Activated naive CD8-positive, alpha-beta T cell (primary cell): ENCODE measurements around the gene MUCL3.
A peak's percentile ranks its signal among the peaks of the same experiment; 100 is the strongest.

Experiments
- H3K27ac Mint-ChIP-seq: one replicate; pipeline ENCODE4 v1.8.0; 2021; ENCODE audit warnings: mixed read lengths
- H3K27me3 Mint-ChIP-seq: one replicate; pipeline ENCODE4 v1.8.0; 2021; ENCODE audit warnings: mixed read lengths
- H3K36me3 Mint-ChIP-seq: one replicate; pipeline ENCODE4 v1.8.0; 2021; ENCODE audit warnings: mixed read lengths
- H3K4me1 Mint-ChIP-seq: one replicate; pipeline ENCODE4 v1.8.0; 2021; ENCODE audit warnings: low read depth, mixed read lengths
- H3K4me3 Mint-ChIP-seq: one replicate; pipeline ENCODE4 v1.8.0; 2021; ENCODE audit warnings: mild to moderate bottlenecking, mixed read lengths
- H3K9me3 Mint-ChIP-seq: one replicate; pipeline ENCODE4 v1.8.0; 2021; ENCODE audit warnings: low read depth, mixed read lengths

MUCL3 gene

GRCh38 chr6:30970946-30971345 is 30.2 kb downstream of the MUCL3 start:
- H3K9me3 Mint-ChIP-seq, result no peaks in the 10 kb centered on the region
- H3K27me3 Mint-ChIP-seq, result peaks cover 10% of the 10 kb centered on the region
- no peaks in the 10 kb centered on the region for H3K4me1 Mint-ChIP-seq
- no peaks in the 10 kb centered on the region for H3K36me3 Mint-ChIP-seq
- H3K4me3 Mint-ChIP-seq, result no peak overlapping the region
- H3K27ac Mint-ChIP-seq, result no peak overlapping the region

- Mint-ChIP-seq H3K27me3 (peaks cover 6% of the 10 kb centered on the region), H3K4me3 (no peak overlapping the region), H3K9me3 (no peaks in the 10 kb centered on the region), H3K27ac (no peak overlapping the region), H3K4me1 (no peaks in the 10 kb centered on the region), H3K36me3 (no peaks in the 10 kb centered on the region)
Measured at GRCh38 chr6:30972816-30973215, 32.0 kb downstream of the MUCL3 start.

GRCh38 chr6:30974490-30975252 is 33.9 kb downstream of the MUCL3 start:
- H3K27me3 Mint-ChIP-seq, result peaks cover 3% of the 10 kb centered on the region
- H3K9me3 Mint-ChIP-seq, result no peaks in the 10 kb centered on the region
- H3K4me1 Mint-ChIP-seq, result no peaks in the 10 kb centered on the region
- H3K27ac Mint-ChIP-seq, result no peak overlapping the region
- H3K4me3 Mint-ChIP-seq, result no peak overlapping the region
- H3K36me3 Mint-ChIP-seq, result no peaks in the 10 kb centered on the region

- H3K9me3 Mint-ChIP-seq, result no peaks in the 10 kb centered on the region
- no peak overlapping the region for H3K27ac Mint-ChIP-seq
- H3K36me3 Mint-ChIP-seq, result no peaks in the 10 kb centered on the region
- H3K4me3 Mint-ChIP-seq, result no peak overlapping the region
- peaks cover 10% of the 10 kb centered on the region for H3K27me3 Mint-ChIP-seq
- peaks cover 3% of the 10 kb centered on the region for H3K4me1 Mint-ChIP-seq
Measured at GRCh38 chr6:30979141-30979540, 38.4 kb downstream of the MUCL3 start.

- H3K4me1 Mint-ChIP-seq, result peaks cover 3% of the 10 kb centered on the region
- H3K27me3 Mint-ChIP-seq, result peaks cover 10% of the 10 kb centered on the region
- no peaks in the 10 kb centered on the region for H3K9me3 Mint-ChIP-seq
- no peak overlapping the region for H3K27ac Mint-ChIP-seq
- no peak overlapping the region for H3K4me3 Mint-ChIP-seq
- no peaks in the 10 kb centered on the region for H3K36me3 Mint-ChIP-seq
Measured at GRCh38 chr6:30979690-30980089, 38.9 kb downstream of the MUCL3 start.

- H3K9me3 Mint-ChIP-seq, result no peaks in the 10 kb centered on the region
Measured at GRCh38 chr6:30981942-30982772, 41.4 kb downstream of the MUCL3 start.

GRCh38 chr6:30983439-30983838 is 42.7 kb downstream of the MUCL3 start, which contains the start of gene MUC21:
Gene MUC21, plus strand, starts transcription at chr6:30983718. Its CDS starts 241 bp downstream, at chr6:30983959.
- peaks cover 4% of the 10 kb centered on the region for H3K4me1 Mint-ChIP-seq
- H3K4me3 Mint-ChIP-seq, result no peak within 1 kb of the TSS
- no peaks in the 10 kb centered on the region for H3K9me3 Mint-ChIP-seq
- no peak within 1 kb of the TSS for H3K27ac Mint-ChIP-seq
- H3K36me3 Mint-ChIP-seq, result no peaks in the 10 kb centered on the region
- peaks cover 10% of the 10 kb centered on the region for H3K27me3 Mint-ChIP-seq

More at GRCh38 chr6:30981942-30982772, 41.4 kb downstream of the MUCL3 start:
- Mint-ChIP-seq H3K4me1 (peaks cover 4% of the 10 kb centered on the region), H3K36me3 (no peaks in the 10 kb centered on the region), H3K4me3 (no peak overlapping the region), H3K27ac (no peak overlapping the region), H3K27me3 (peaks cover 10% of the 10 kb centered on the region)

- H3K36me3 Mint-ChIP-seq, result no peaks in the 10 kb centered on the region
- no peak overlapping the region for H3K27ac Mint-ChIP-seq
- H3K4me1 Mint-ChIP-seq, result peaks cover 9% of the 10 kb centered on the region
- H3K9me3 Mint-ChIP-seq, result no peaks in the 10 kb centered on the region
- H3K27me3 Mint-ChIP-seq, result peaks cover 8% of the 10 kb centered on the region
- H3K4me3 Mint-ChIP-seq, result no peak overlapping the region
Measured at GRCh38 chr6:30985490-30985889, 44.7 kb downstream of the MUCL3 start.

GRCh38 chr6:30987304-30987703 is 46.5 kb downstream of the MUCL3 start:
- peaks cover 15% of the 10 kb centered on the region for H3K4me1 Mint-ChIP-seq
- no peaks in the 10 kb centered on the region for H3K9me3 Mint-ChIP-seq
- peaks cover 7% of the 10 kb centered on the region for H3K27me3 Mint-ChIP-seq
- H3K36me3 Mint-ChIP-seq, result no peaks in the 10 kb centered on the region
- no peak overlapping the region for H3K27ac Mint-ChIP-seq
- H3K4me3 Mint-ChIP-seq, result no peak overlapping the region

- Mint-ChIP-seq H3K27ac (no peak overlapping the region), H3K4me3 (no peak overlapping the region), H3K9me3 (no peaks in the 10 kb centered on the region), H3K27me3 (peaks cover 2% of the 10 kb centered on the region), H3K36me3 (no peaks in the 10 kb centered on the region), H3K4me1 (peaks cover 13% of the 10 kb centered on the region)
Measured at GRCh38 chr6:30988209-30988825, 47.5 kb downstream of the MUCL3 start.

GRCh38 chr6:30990422-30991086 is 49.8 kb downstream of the MUCL3 start:
- Mint-ChIP-seq H3K27ac (no peak overlapping the region), H3K36me3 (no peaks in the 10 kb centered on the region), H3K4me3 (peak overlapping the region; percentile 65), H3K9me3 (no peaks in the 10 kb centered on the region), H3K27me3 (no peaks in the 10 kb centered on the region), H3K4me1 (peaks cover 12% of the 10 kb centered on the region)

GRCh38 chr6:30991891-30992290 is 51.1 kb downstream of the MUCL3 start:
- no peaks in the 10 kb centered on the region for H3K9me3 Mint-ChIP-seq
- H3K4me3 Mint-ChIP-seq, result no peak overlapping the region
- no peak overlapping the region for H3K27ac Mint-ChIP-seq
- H3K4me1 Mint-ChIP-seq, result peaks cover 12% of the 10 kb centered on the region
- H3K27me3 Mint-ChIP-seq, result no peaks in the 10 kb centered on the region
- H3K36me3 Mint-ChIP-seq, result no peaks in the 10 kb centered on the region

- Mint-ChIP-seq H3K27me3 (no peaks in the 10 kb centered on the region), H3K27ac (no peak overlapping the region), H3K4me3 (no peak overlapping the region), H3K36me3 (no peaks in the 10 kb centered on the region), H3K4me1 (peaks cover 3% of the 10 kb centered on the region), H3K9me3 (no peaks in the 10 kb centered on the region)
Measured at GRCh38 chr6:30997301-30997700, 56.5 kb downstream of the MUCL3 start.

- no peaks in the 10 kb centered on the region for H3K9me3 Mint-ChIP-seq
- H3K4me1 Mint-ChIP-seq, result peaks cover 3% of the 10 kb centered on the region
- no peaks in the 10 kb centered on the region for H3K36me3 Mint-ChIP-seq
- no peak overlapping the region for H3K4me3 Mint-ChIP-seq
- H3K27ac Mint-ChIP-seq, result no peak overlapping the region
- H3K27me3 Mint-ChIP-seq, result no peaks in the 10 kb centered on the region
Measured at GRCh38 chr6:30998785-30999184, 58.0 kb downstream of the MUCL3 start.
